ENCODE data around the gene DDX24. TPM values are rescaled to one million over a fixed set of nuclear protein-coding genes. Genes with fewer than 3 reads are reported as not detected.

The DDX24 gene
- polyA plus RNA-seq, 1 donor (not counting 4 experiments of a cell fraction or from before 2014, with no cell fraction given): 171 TPM

- H3K4me3 ChIP-seq (ENCODE audit: control insufficient read depth in 2 of 3, extremely low read depth in 1 of 3, insufficient read depth in 2 of 3, low read depth in 1 of 3, low read length in 3 of 3): no peak overlapping the region
Measured at GRCh38 chr14:94038921-94039629, 41.9 kb downstream of the DDX24 start.

DNA sequence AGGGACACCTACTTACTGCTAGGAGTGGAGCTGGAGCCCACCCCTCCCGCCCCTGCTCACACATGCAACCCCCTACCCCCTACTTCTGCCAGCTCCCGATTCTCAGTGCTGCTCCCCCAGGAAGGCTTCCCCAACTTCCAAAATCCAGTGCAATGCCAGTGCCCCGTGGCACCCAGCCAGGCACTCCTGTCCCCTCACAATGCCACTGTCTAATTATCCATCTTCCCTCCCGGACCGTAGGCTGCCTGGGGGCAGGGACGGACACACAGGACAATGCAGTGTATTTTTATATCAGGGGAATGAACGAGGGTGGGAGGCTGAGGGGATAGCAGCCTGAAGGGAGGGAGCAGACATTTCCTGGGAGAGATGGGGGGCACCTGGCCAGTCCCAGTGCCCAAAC is 42.5 kb downstream of the DDX24 start:
- H3K27ac ChIP-seq (ENCODE audit: control insufficient read depth, insufficient read depth, low read length): no peak overlapping the region
- H3K9me1 ChIP-seq (ENCODE audit: control insufficient read depth, extremely low read depth, insufficient read depth, low read length): no peaks in the 10 kb centered on the region
- H3K27me3 ChIP-seq (ENCODE audit: control insufficient read depth, extremely low read depth, insufficient read depth, low read length): no peaks in the 10 kb centered on the region
- peaks cover 0 to 12% of the 10 kb centered on the region in 2 experiments for H3K36me3 ChIP-seq (ENCODE audit: control insufficient read depth in 2 of 2, extremely low read depth in 1 of 2, insufficient read depth in 2 of 2, low read length in 2 of 2)
- H3K9me3 ChIP-seq (ENCODE audit: control insufficient read depth, low read depth, low read length): no peaks in the 10 kb centered on the region
- H3K4me3 ChIP-seq (ENCODE audit: control insufficient read depth in 2 of 3, extremely low read depth in 1 of 3, insufficient read depth in 2 of 3, low read depth in 1 of 3, low read length in 3 of 3): no peak overlapping the region
- no peaks in the 10 kb centered on the region for H3K4me1 ChIP-seq (ENCODE audit: control insufficient read depth, extremely low read depth, insufficient read depth, low read length)
- FAIRE-seq (no peak), DNase-seq (ENCODE audit: low read depth, low spot score) (no peak)
- no peak overlapping the region for H2AFZ ChIP-seq (ENCODE audit: control insufficient read depth, low read length)
- dilution Hi-C loops (cut with MboI; ENCODE audit: extremely low pct_ligation_motif_present, low sequenced_read_pairs): no loop called here
- TF ChIP-seq CTCF (optimal IDR thresholded peaks at IDR 0.05 in 1 of 3, IDR thresholded peaks at IDR 0.05 in 1 of 3, conservative IDR thresholded peaks at IDR 0.05 in 1 of 3; ENCODE audit: extremely low read depth in 1 of 3, insufficient read depth in 2 of 3, low read length in 3 of 3) (no peak), EZH2 (IDR thresholded peaks at IDR 0.05; ENCODE audit: low read length) (no peak)
- H3K9ac ChIP-seq (ENCODE audit: control insufficient read depth, extremely low read depth, insufficient read depth, low read length): no peak overlapping the region
- H3K4me2 ChIP-seq (ENCODE audit: control insufficient read depth, extremely low read depth, insufficient read depth, low read depth, low read length): no peak overlapping the region
- no peaks in the 10 kb centered on the region for H3K79me2 ChIP-seq (ENCODE audit: control insufficient read depth, insufficient read depth, low read length)
- no peaks in the 10 kb centered on the region for H4K20me1 ChIP-seq (ENCODE audit: control insufficient read depth, extremely low read depth, insufficient read depth, low read length)

More at GRCh38 chr14:94038921-94039629, 41.9 kb downstream of the DDX24 start:
- H3K9ac ChIP-seq (ENCODE audit: control insufficient read depth, extremely low read depth, insufficient read depth, low read length): no peak overlapping the region
- H3K4me2 ChIP-seq (ENCODE audit: control insufficient read depth, extremely low read depth, insufficient read depth, low read depth, low read length): no peak overlapping the region
- TF ChIP-seq EZH2 (IDR thresholded peaks at IDR 0.05; ENCODE audit: low read length) (no peak), CTCF (optimal IDR thresholded peaks at IDR 0.05 in 1 of 3, IDR thresholded peaks at IDR 0.05 in 1 of 3, conservative IDR thresholded peaks at IDR 0.05 in 1 of 3; ENCODE audit: extremely low read depth in 1 of 3, insufficient read depth in 2 of 3, low read length in 3 of 3) (no peak)
- FAIRE-seq: no peak
- H3K79me2 ChIP-seq (ENCODE audit: control insufficient read depth, insufficient read depth, low read length): no peaks in the 10 kb centered on the region
- H4K20me1 ChIP-seq (ENCODE audit: control insufficient read depth, extremely low read depth, insufficient read depth, low read length): no peaks in the 10 kb centered on the region
- no peak overlapping the region for H3K27ac ChIP-seq (ENCODE audit: control insufficient read depth, insufficient read depth, low read length)
- no peak overlapping the region for H2AFZ ChIP-seq (ENCODE audit: control insufficient read depth, low read length)
- no peaks in the 10 kb centered on the region for H3K4me1 ChIP-seq (ENCODE audit: control insufficient read depth, extremely low read depth, insufficient read depth, low read length)
- no peaks in the 10 kb centered on the region for H3K9me1 ChIP-seq (ENCODE audit: control insufficient read depth, extremely low read depth, insufficient read depth, low read length)
- no peaks in the 10 kb centered on the region for H3K27me3 ChIP-seq (ENCODE audit: control insufficient read depth, extremely low read depth, insufficient read depth, low read length)
- peaks cover 0 to 14% of the 10 kb centered on the region in 2 experiments for H3K36me3 ChIP-seq (ENCODE audit: control insufficient read depth in 2 of 2, extremely low read depth in 1 of 2, insufficient read depth in 2 of 2, low read length in 2 of 2)
- no peak for DNase-seq (ENCODE audit: low read depth, low spot score)
- dilution Hi-C loops (cut with MboI; ENCODE audit: extremely low pct_ligation_motif_present, low sequenced_read_pairs): no loop called here
- no peaks in the 10 kb centered on the region for H3K9me3 ChIP-seq (ENCODE audit: control insufficient read depth, low read depth, low read length)

Measured in keratinocyte (primary cell).